ENCODE results near the gene TRIM9.
"Not testable (repeated sequence)": the region's sequence is repeated elsewhere in the genome, so short reads cannot be mapped to it uniquely, and the experiment has no call there.

TRIM9 gene

GRCh38 chr14:50974118-50974517, 120.8 kb downstream of the TRIM9 start:
- Histone ChIP-seq H3K27me3 (ENCODE audit: control insufficient read depth in 1 of 2, insufficient read depth in 2 of 2, low read length in 2 of 2) (no peaks in the 10 kb centered on the region), H3K9ac (ENCODE audit: low read length) (no peak overlapping the region), H3K9me3 (ENCODE audit: low read length) (no peaks in the 10 kb centered on the region), H3K27ac (ENCODE audit: low read depth, low read length) (no peak overlapping the region), H3K36me3 (ENCODE audit: insufficient read depth, low read length) (no peaks in the 10 kb centered on the region), H3K4me3 (ENCODE audit: low read depth in 1 of 2, low read length in 2 of 2) (no peak overlapping the region), H3K4me1 (ENCODE audit: insufficient read depth, low read length) (no peaks in the 10 kb centered on the region)

- Histone ChIP-seq H3K27me3 (ENCODE audit: control insufficient read depth in 1 of 2, insufficient read depth in 2 of 2, low read length in 2 of 2) (no peaks in the 10 kb centered on the region), H3K9me3 (ENCODE audit: low read length) (no peaks in the 10 kb centered on the region), H3K4me1 (ENCODE audit: insufficient read depth, low read length) (no peaks in the 10 kb centered on the region), H3K36me3 (ENCODE audit: insufficient read depth, low read length) (no peaks in the 10 kb centered on the region), H3K4me3 (ENCODE audit: low read depth in 1 of 2, low read length in 2 of 2) (no peak overlapping the region), H3K27ac (ENCODE audit: low read depth, low read length) (no peak overlapping the region), H3K9ac (ENCODE audit: low read length) (no peak overlapping the region)
Measured at GRCh38 chr14:50972734-50973133, 122.2 kb downstream of the TRIM9 start.

GRCh38 chr14:50970886-50971781, 123.8 kb downstream of the TRIM9 start:
- Histone ChIP-seq H3K4me1 (ENCODE audit: insufficient read depth, low read length) (no peaks in the 10 kb centered on the region), H3K27ac (ENCODE audit: low read depth, low read length) (no peak overlapping the region), H3K9ac (ENCODE audit: low read length) (no peak overlapping the region), H3K36me3 (ENCODE audit: insufficient read depth, low read length) (no peaks in the 10 kb centered on the region), H3K9me3 (ENCODE audit: low read length) (no peaks in the 10 kb centered on the region), H3K4me3 (ENCODE audit: low read depth in 1 of 2, low read length in 2 of 2) (no peak overlapping the region), H3K27me3 (ENCODE audit: control insufficient read depth in 1 of 2, insufficient read depth in 2 of 2, low read length in 2 of 2) (no peaks in the 10 kb centered on the region)

GRCh38 chr14:50967790-50968189, 127.1 kb downstream of the TRIM9 start:
- H3K27me3 ChIP-seq (ENCODE audit: control insufficient read depth in 1 of 2, insufficient read depth in 2 of 2, low read length in 2 of 2) = no peaks in the 10 kb centered on the region
- no peaks in the 10 kb centered on the region for H3K36me3 ChIP-seq (ENCODE audit: insufficient read depth, low read length)
- no peak overlapping the region for H3K27ac ChIP-seq (ENCODE audit: low read depth, low read length)
- no peaks in the 10 kb centered on the region for H3K9me3 ChIP-seq (ENCODE audit: low read length)
- no peak overlapping the region for H3K4me3 ChIP-seq (ENCODE audit: low read depth in 1 of 2, low read length in 2 of 2)
- H3K4me1 ChIP-seq (ENCODE audit: insufficient read depth, low read length) = peaks cover 18% of the 10 kb centered on the region
- no peak overlapping the region for H3K9ac ChIP-seq (ENCODE audit: low read length)

- no peaks in the 10 kb centered on the region for H3K9me3 ChIP-seq (ENCODE audit: low read length)
- no peaks in the 10 kb centered on the region for H3K27me3 ChIP-seq (ENCODE audit: control insufficient read depth in 1 of 2, insufficient read depth in 2 of 2, low read length in 2 of 2)
- no peak overlapping the region for H3K4me3 ChIP-seq (ENCODE audit: low read depth in 1 of 2, low read length in 2 of 2)
- H3K36me3 ChIP-seq (ENCODE audit: insufficient read depth, low read length) = no peaks in the 10 kb centered on the region
- H3K27ac ChIP-seq (ENCODE audit: low read depth, low read length) = no peak overlapping the region
- no peak overlapping the region for H3K9ac ChIP-seq (ENCODE audit: low read length)
- H3K4me1 ChIP-seq (ENCODE audit: insufficient read depth, low read length) = peaks cover 25% of the 10 kb centered on the region
Measured at GRCh38 chr14:50967103-50967502, 127.8 kb downstream of the TRIM9 start.

- Histone ChIP-seq H3K4me3 (ENCODE audit: low read depth in 1 of 2, low read length in 2 of 2) (no peak overlapping the region), H3K27ac (ENCODE audit: low read depth, low read length) (no peak overlapping the region), H3K9me3 (ENCODE audit: low read length) (no peaks in the 10 kb centered on the region), H3K27me3 (ENCODE audit: control insufficient read depth in 1 of 2, insufficient read depth in 2 of 2, low read length in 2 of 2) (no peaks in the 10 kb centered on the region), H3K4me1 (ENCODE audit: insufficient read depth, low read length) (peaks cover 40% of the 10 kb centered on the region), H3K9ac (ENCODE audit: low read length) (no peak overlapping the region), H3K36me3 (ENCODE audit: insufficient read depth, low read length) (no peaks in the 10 kb centered on the region)
Measured at GRCh38 chr14:50964683-50965390, 130.1 kb downstream of the TRIM9 start.

- Histone ChIP-seq H3K36me3 (ENCODE audit: insufficient read depth, low read length) (no peaks in the 10 kb centered on the region), H3K27me3 (ENCODE audit: control insufficient read depth in 1 of 2, insufficient read depth in 2 of 2, low read length in 2 of 2) (no peaks in the 10 kb centered on the region), H3K4me3 (ENCODE audit: low read depth in 1 of 2, low read length in 2 of 2) (no peak overlapping the region), H3K9ac (ENCODE audit: low read length) (no peak overlapping the region), H3K27ac (ENCODE audit: low read depth, low read length) (no peak overlapping the region), H3K9me3 (ENCODE audit: low read length) (no peaks in the 10 kb centered on the region), H3K4me1 (ENCODE audit: insufficient read depth, low read length) (peaks cover 40% of the 10 kb centered on the region)
Measured at GRCh38 chr14:50963919-50964318, 131.0 kb downstream of the TRIM9 start.

GRCh38 chr14:50961605-50962221, 133.2 kb downstream of the TRIM9 start:
- H3K36me3 ChIP-seq (ENCODE audit: insufficient read depth, low read length) = no peaks in the 10 kb centered on the region
- H3K9me3 ChIP-seq (ENCODE audit: low read length) = no peaks in the 10 kb centered on the region
- peak overlapping the region in 1 of 2 donors; percentile 24 for H3K4me3 ChIP-seq (ENCODE audit: low read depth in 1 of 2, low read length in 2 of 2)
- H3K9ac ChIP-seq (ENCODE audit: low read length) = no peak overlapping the region
- H3K27me3 ChIP-seq (ENCODE audit: control insufficient read depth in 1 of 2, insufficient read depth in 2 of 2, low read length in 2 of 2) = no peaks in the 10 kb centered on the region
- H3K4me1 ChIP-seq (ENCODE audit: insufficient read depth, low read length) = peaks cover 40% of the 10 kb centered on the region
- H3K27ac ChIP-seq (ENCODE audit: low read depth, low read length) = peak overlapping the region; percentile 59

- no peak overlapping the region for H3K4me3 ChIP-seq (ENCODE audit: low read depth in 1 of 2, low read length in 2 of 2)
- no peaks in the 10 kb centered on the region for H3K9me3 ChIP-seq (ENCODE audit: low read length)
- no peaks in the 10 kb centered on the region for H3K36me3 ChIP-seq (ENCODE audit: insufficient read depth, low read length)
- H3K4me1 ChIP-seq (ENCODE audit: insufficient read depth, low read length) = peaks cover 25% of the 10 kb centered on the region
- H3K9ac ChIP-seq (ENCODE audit: low read length) = no peak overlapping the region
- no peaks in the 10 kb centered on the region for H3K27me3 ChIP-seq (ENCODE audit: control insufficient read depth in 1 of 2, insufficient read depth in 2 of 2, low read length in 2 of 2)
- H3K27ac ChIP-seq (ENCODE audit: low read depth, low read length) = no peak overlapping the region
Measured at GRCh38 chr14:50957296-50957695, 137.6 kb downstream of the TRIM9 start.

- not testable (repeated sequence) for H3K27me3 ChIP-seq (ENCODE audit: control insufficient read depth in 1 of 2, insufficient read depth in 2 of 2, low read length in 2 of 2); H3K9me3 ChIP-seq (ENCODE audit: low read length); H3K36me3 ChIP-seq (ENCODE audit: insufficient read depth, low read length); H3K9ac ChIP-seq (ENCODE audit: low read length); H3K4me3 ChIP-seq (ENCODE audit: low read depth in 1 of 2, low read length in 2 of 2); H3K27ac ChIP-seq (ENCODE audit: low read depth, low read length)
- peaks cover 16% of the 10 kb centered on the region for H3K4me1 ChIP-seq (ENCODE audit: insufficient read depth, low read length)
Measured at GRCh38 chr14:50956421-50956820, 138.5 kb downstream of the TRIM9 start.

- H3K27me3 ChIP-seq (ENCODE audit: control insufficient read depth in 1 of 2, insufficient read depth in 2 of 2, low read length in 2 of 2) = no peaks in the 10 kb centered on the region
- peaks cover 8% of the 10 kb centered on the region for H3K4me1 ChIP-seq (ENCODE audit: insufficient read depth, low read length)
- peak overlapping the region in 1 of 2 donors; percentile 14 for H3K4me3 ChIP-seq (ENCODE audit: low read depth in 1 of 2, low read length in 2 of 2)
- no peak overlapping the region for H3K9ac ChIP-seq (ENCODE audit: low read length)
- H3K9me3 ChIP-seq (ENCODE audit: low read length) = no peaks in the 10 kb centered on the region
- no peaks in the 10 kb centered on the region for H3K36me3 ChIP-seq (ENCODE audit: insufficient read depth, low read length)
- no peak overlapping the region for H3K27ac ChIP-seq (ENCODE audit: low read depth, low read length)
Measured at GRCh38 chr14:50955373-50956043, 139.4 kb downstream of the TRIM9 start.

All from muscle layer of colon (tissue), 2 donors.